Activated T-cell treated with anti-CD3 and anti-CD28 coated beads for 1 hour (primary cell): ENCODE results near the gene CPNE8.

Source experiments
- DNase-seq: peaks from one replicate; pipeline ENCODE4 v3.0.0-alpha.2; 2020; ENCODE audit warnings: low read depth

Gene CPNE8

GRCh38 chr12:38628288-38628687 is 277.1 kb downstream of the CPNE8 start:
- no peak for DNase-seq

GRCh38 chr12:38625306-38625705 is 280.1 kb downstream of the CPNE8 start:
- no peak for DNase-seq

GRCh38 chr12:38614171-38614570 is 291.2 kb downstream of the CPNE8 start:
- no peak for DNase-seq

GRCh38 chr12:38610808-38611350 is 294.5 kb downstream of the CPNE8 start:
- no peak for DNase-seq

GRCh38 chr12:38607295-38607694 is 298.1 kb downstream of the CPNE8 start:
- no peak for DNase-seq
